Activated CD8-positive, alpha-beta memory T cell treated with anti-CD3 and anti-CD28 coated beads for 24 hours (primary cell): Measurements from ENCODE around the gene FKBP1B.
"Not testable (repeated sequence)": the region's sequence is repeated elsewhere in the genome, so short reads cannot be mapped to it uniquely, and the experiment has no call there.

Experiments used
- DNase-seq: peaks from one replicate; pipeline ENCODE4 v3.0.0-alpha.2; 2020

Gene FKBP1B

DNA sequence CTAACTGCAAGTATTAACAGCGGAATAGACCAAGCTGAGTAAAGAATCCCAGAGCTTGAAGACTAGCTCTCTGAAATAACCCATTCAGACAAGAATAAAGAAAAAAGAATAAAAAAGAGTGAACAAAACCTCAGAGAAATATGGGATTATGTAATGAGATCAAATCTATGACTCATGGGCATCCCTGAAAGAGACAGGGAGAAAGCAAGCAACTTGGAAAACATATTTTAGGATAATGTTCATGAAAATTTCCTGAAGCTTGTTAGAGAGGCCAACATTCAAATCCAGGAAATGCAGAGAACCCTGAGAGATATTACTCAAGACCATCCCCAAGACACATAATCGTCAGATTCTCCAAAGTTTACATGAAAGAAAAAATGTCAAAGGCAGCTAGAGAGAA, 56.3 kb downstream of the FKBP1B start:
- DNase-seq = no peak

DNA sequence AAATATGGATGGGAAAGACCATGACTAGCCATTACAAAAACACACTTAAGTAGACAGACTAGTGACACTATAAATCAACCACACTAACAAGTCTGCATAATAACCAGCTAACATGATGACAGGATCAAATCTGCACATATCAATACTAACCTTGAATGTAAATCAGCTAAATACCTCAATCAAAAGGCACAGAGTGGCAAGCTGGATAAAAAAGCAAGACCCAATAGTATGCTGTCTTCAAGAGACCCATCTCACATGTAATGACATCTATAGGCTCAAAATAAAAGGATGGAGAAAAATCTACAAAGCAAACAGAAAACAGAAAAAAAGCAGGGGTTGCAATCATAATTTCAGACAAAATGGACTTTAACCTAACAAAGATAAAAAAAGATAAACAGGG, 57.2 kb downstream of the FKBP1B start:
- DNase-seq = no peak

- no peak for DNase-seq
These were observed 57.8 kb downstream of the FKBP1B start for GRCh38 chr2:24107336-24107735.

GRCh38 chr2:24109431-24109830, 59.9 kb downstream of the FKBP1B start:
- not testable (repeated sequence) for DNase-seq

DNA sequence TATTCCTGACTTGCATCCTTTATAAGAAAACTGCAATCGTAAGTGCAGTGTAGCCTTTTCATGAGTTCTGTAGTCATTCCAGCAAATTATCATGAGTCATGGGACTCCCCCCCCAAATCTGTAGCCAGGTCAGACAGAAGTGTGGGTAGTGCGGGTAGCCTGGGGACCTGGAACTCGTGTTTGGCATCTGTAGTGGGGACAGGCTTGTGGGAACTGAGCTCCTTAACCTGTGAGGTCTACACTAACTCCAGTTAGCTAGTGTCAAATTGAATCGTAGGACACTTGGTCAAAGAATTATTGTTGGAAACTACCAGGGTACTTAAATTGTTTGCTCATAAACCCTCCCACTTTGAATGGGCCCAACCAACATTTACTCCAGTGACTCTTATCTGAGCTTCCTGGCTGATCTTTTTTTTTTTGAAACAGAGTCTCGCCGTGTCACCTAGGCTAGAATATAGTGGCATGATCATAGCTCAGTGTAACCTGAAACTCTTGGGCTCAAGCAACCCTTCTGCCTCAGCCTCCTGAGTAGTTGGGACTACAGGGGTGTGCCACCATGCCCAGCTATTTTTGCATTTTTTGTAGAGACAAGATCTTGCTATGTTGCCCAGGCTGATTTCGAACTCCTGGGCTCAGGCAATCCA, 61.2 kb downstream of the FKBP1B start:
- no peak for DNase-seq

- DNase-seq = no peak
These were observed 61.9 kb downstream of the FKBP1B start for GRCh38 chr2:24111407-24111901.
